Measurements from ENCODE around the gene SERTAD1.
A peak's percentile ranks its signal among the peaks of the same experiment; 100 is the strongest.

Gene SERTAD1

DNA sequence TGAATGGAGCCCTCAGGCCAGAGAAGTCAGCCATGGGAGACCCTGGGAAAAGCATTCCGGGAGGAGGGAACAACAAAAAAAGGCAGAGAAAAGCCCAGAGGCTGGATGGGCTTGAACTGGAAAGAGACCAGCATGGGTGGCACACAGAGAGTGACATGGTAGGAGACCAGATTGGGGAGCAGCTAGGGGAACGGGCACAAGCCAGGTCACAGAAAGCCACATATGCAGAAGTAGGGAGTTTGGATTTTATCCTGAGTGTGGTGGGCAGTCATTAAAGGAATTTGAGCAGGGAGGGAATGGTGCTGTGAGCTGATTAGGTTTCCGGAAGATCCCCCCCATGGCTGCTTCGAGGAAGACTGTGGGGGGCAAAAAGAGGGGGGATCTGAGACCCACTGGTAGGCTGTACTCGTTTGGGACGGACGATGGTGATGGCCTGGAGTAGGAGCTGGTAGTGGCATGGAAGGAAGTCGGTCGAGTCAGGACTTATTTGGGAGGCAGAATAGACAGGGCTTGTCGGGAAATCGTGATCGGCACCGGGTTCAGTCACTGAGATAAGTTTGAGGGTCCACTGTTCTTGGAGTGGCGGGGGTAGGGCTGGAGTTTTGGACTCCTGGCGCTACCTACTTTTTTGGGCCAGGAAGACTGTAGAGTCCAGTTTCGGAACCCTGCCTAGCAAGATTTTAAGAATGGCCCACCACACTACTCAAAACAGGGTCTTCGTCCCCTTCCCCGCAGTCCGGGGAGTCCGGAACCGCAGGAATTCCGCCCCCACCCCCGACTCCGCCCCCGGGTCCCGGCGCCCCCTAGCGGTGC, 949 bp downstream of the SERTAD1 start:
- no peak for DNase-seq (ENCODE audit: insufficient read length, low spot score)
- no peak for FAIRE-seq

- no peak for DNase-seq (ENCODE audit: insufficient read length, low spot score)
- FAIRE-seq: no peak
Measured at GRCh38 chr19:40423938-40424337, 1.9 kb downstream of the SERTAD1 start.

- FAIRE-seq: no peak
- DNase-seq (ENCODE audit: insufficient read length, low spot score): no peak
Measured at GRCh38 chr19:40422748-40423566, 2.8 kb downstream of the SERTAD1 start.

- FAIRE-seq (no peak), DNase-seq (ENCODE audit: insufficient read length, low spot score) (no peak)
Measured at GRCh38 chr19:40421993-40422747, 3.6 kb downstream of the SERTAD1 start.

- FAIRE-seq: peak; percentile 93
- DNase-seq (ENCODE audit: insufficient read length, low spot score): peak; percentile 92
Measured at GRCh38 chr19:40420766-40421765, 4.7 kb downstream of the SERTAD1 start.

- FAIRE-seq: no peak
Measured at GRCh38 chr19:40420451-40420765, 5.4 kb downstream of the SERTAD1 start.

DNA sequence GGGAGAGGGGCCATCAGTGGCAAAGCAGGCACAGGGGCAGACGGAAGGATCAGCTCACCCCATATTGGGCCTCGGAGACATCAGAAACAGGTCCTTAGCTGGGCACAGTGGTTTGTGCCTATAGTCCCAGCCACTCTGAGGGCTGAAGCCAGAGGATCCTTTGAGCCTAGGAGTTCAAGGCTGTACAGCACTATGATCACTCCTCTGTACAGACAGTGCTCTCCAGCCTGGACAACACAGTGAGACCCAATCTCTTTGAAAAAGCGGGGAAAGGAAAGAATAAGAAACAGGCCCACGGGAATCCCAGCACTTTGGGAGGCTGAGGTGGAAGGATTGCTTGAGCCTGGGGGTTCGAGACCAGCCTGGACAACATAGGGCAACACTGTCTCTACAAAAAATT, 6.0 kb downstream of the SERTAD1 start:
- DNase-seq (ENCODE audit: insufficient read length, low spot score): no peak
- FAIRE-seq: no peak

More at GRCh38 chr19:40420451-40420765, 5.4 kb downstream of the SERTAD1 start:
- DNase-seq (ENCODE audit: insufficient read length, low spot score): no peak

GRCh38 chr19:40419066-40419612, 6.7 kb downstream of the SERTAD1 start:
- no peak for FAIRE-seq
- DNase-seq (ENCODE audit: insufficient read length, low spot score): no peak

DNA sequence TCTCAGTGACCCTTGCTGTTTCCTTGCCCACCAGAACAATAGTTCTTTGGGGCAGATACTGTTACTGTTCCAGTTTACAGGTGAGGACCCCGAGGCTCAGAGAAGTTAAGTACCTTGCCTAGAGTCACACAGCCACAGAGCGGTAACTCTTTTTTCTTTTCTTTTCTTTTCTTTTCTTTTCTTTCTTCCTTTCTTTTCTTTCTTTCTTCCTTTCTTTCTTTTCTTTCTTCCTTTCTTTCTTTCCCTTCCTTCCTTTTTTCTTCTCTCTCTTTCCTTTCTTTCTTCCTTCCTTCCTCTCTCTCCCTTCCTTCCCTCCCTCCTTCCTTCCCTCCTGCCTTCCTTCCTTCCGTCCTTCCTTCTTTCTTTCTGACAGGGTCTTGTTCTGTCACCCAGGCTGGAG, 7.8 kb downstream of the SERTAD1 start:
- FAIRE-seq: no peak
- no peak for DNase-seq (ENCODE audit: insufficient read length, low spot score)

GRCh38 chr19:40417643-40417981, 8.2 kb downstream of the SERTAD1 start:
- no peak for FAIRE-seq

DNA sequence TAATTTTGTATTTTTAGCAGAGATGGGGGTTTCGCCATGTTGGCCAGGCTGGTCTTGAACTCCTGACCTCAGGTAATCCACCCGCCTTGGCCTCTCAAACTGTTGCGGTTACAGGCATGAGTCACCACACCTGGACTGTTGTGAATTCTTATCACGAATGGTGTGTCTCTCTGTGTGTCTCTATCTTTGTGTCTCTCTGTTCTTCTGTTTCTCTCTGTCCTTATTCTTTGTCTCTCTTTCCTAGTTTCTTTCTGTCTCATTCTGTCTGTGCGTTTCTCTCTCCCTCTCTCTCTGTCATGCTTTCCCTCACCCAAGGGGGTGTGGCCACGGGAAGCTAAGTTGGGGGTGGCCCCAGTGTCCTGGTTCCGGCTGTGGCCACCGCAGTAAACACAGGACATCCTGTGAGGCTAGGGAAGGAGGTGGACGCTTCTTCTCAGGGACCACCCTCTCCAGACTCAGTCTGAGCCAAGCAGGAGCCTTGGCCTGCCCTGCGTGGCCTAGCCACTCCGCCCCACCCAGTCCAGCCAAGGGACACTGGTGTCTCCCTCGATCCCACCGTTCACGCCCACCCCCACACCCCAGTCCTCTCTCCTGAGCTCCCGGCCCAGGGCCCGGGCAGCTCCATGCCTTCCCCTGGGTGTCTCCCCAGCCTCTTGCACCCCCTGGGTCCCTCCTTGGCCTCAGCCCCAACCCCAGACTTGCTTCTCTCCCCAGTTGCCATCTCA, 8.7 kb downstream of the SERTAD1 start:
- no peak for FAIRE-seq

More at GRCh38 chr19:40417643-40417981, 8.2 kb downstream of the SERTAD1 start:
- DNase-seq (ENCODE audit: insufficient read length, low spot score): no peak

DNA sequence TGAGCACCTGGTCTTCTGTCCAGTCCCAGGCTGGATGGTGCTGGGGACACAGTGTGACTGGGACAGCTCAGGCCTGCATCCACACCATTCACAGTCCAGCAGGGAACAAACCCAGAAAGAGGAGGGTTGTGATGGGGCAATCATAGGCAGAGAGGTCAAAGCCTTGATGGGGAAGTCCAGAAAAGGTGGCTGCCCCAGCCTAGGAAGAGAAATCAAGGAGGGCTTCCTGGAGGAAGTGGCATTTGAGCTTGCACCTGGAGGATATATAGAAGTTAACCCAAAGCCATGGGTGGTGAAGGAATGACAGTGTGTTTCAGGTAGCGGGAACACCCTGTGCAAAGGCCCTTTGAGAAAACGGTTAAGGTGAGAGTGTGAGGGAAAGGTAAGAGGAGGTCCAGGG, 10.0 kb downstream of the SERTAD1 start:
- no peak for FAIRE-seq
- DNase-seq (ENCODE audit: insufficient read length, low spot score): no peak

More for the DNA sequence above, 8.7 kb downstream of the SERTAD1 start:
- DNase-seq (ENCODE audit: insufficient read length, low spot score): no peak

GRCh38 chr19:40414542-40415535, 11.0 kb downstream of the SERTAD1 start:
- DNase-seq (ENCODE audit: insufficient read length, low spot score): no peak
- no peak for FAIRE-seq

GRCh38 chr19:40413291-40413845, 12.4 kb downstream of the SERTAD1 start, which contains the start of gene PRX:
Gene PRX (minus strand): TSS chr19:40413378. CDS start chr19:40407932, 5,446 bp downstream.
- FAIRE-seq: no peak

GRCh38 chr19:40412866-40413265, 12.9 kb downstream of the SERTAD1 start:
- FAIRE-seq: no peak

More at GRCh38 chr19:40413291-40413845, 12.4 kb downstream of the SERTAD1 start, which contains the start of gene PRX:
- DNase-seq (ENCODE audit: insufficient read length, low spot score): no peak

GRCh38 chr19:40411958-40412499, 13.8 kb downstream of the SERTAD1 start:
- no peak for DNase-seq (ENCODE audit: insufficient read length, low spot score)
- FAIRE-seq: no peak

More at GRCh38 chr19:40412866-40413265, 12.9 kb downstream of the SERTAD1 start:
- no peak for DNase-seq (ENCODE audit: insufficient read length, low spot score)

Data from HTR-8/SVneo (cell line).